Activated CD8-positive, alpha-beta T cell treated with anti-CD3 and anti-CD28 coated beads, Interleukin-2, amount 10 ng/mL, durations not matched to agents 7 days and 5 days (primary cell): ENCODE results near the gene FOXO3. TPM values are rescaled to one million over a fixed set of nuclear protein-coding genes. Genes with fewer than 3 reads are reported as not detected.

Experiments
- ATAC-seq: fragments of 150-1000 bp; cut with Tn5 transposase; one replicate; pipeline ENCODE4 v1.10.0; 2021; ENCODE audit warnings: moderate library complexity
- CTCF ChIA-PET: fragments of 350-600 bp; sonication (Branson Sonifier 250); formaldehyde crosslinking; loops from one replicate; lab custom pipeline; 2021; ENCODE audit warnings: antibody characterized with exemption; lab: Charles Lee
- POLR2A ChIA-PET: fragments of 350-600 bp; sonication (Branson Sonifier 250); formaldehyde crosslinking; loops from one replicate; lab custom pipeline; 2021; ENCODE audit warnings: antibody characterized with exemption; lab: Charles Lee
- DNase-seq: peaks from one replicate; pipeline ENCODE4 v3.0.0-alpha.2; 2020
- H3K27ac Mint-ChIP-seq: one replicate; pipeline ENCODE4 v1.8.0; 2021; ENCODE audit warnings: mild to moderate bottlenecking, mixed read lengths
- H3K27me3 Mint-ChIP-seq: one replicate; pipeline ENCODE4 v1.8.0; 2021; ENCODE audit warnings: low read depth, mixed read lengths
- H3K36me3 Mint-ChIP-seq: one replicate; pipeline ENCODE4 v1.8.0; 2021; ENCODE audit warnings: low read depth, mixed read lengths
- H3K4me1 Mint-ChIP-seq: one replicate; pipeline ENCODE4 v1.8.0; 2021; ENCODE audit warnings: low read depth, mixed read lengths
- H3K4me3 Mint-ChIP-seq: one replicate; pipeline ENCODE4 v1.8.0; 2021; ENCODE audit warnings: mild to moderate bottlenecking, mixed read lengths
- H3K9me3 Mint-ChIP-seq: one replicate; pipeline ENCODE4 v1.8.0; 2022; ENCODE audit warnings: mixed read lengths; ENCODE audit not compliant: insufficient read depth
- total RNA-seq, 2 experiments: library from RNA; stranded (reverse); gene quantifications; one replicate each; pipeline ENCODE4 v1.2.3, GENCODE V29; 2021

The FOXO3 gene
- total RNA-seq, 2 experiments from 2014 or later, result 12.2 to 12.3 TPM

GRCh38 chr6:108715832-108716231, 155.1 kb downstream of the FOXO3 start:
- H3K36me3 Mint-ChIP-seq, result no peaks in the 10 kb centered on the region
- peaks cover 20% of the 10 kb centered on the region for H3K4me1 Mint-ChIP-seq
- ChIA-PET POLR2A (interaction anchor here (0.7 kb wide), 1 partner anchor 158 kb away, joined by 3 read pairs; no protein-coding TSS in a partner anchor), CTCF (no interaction called here)
- peaks cover 4% of the 10 kb centered on the region for H3K27me3 Mint-ChIP-seq
- H3K9me3 Mint-ChIP-seq, result no peaks in the 10 kb centered on the region
- H3K4me3 Mint-ChIP-seq, result no peak overlapping the region
- DNase-seq (no peak), ATAC-seq (no peak)
- no peak overlapping the region for H3K27ac Mint-ChIP-seq

GRCh38 chr6:108716801-108717791, 156.4 kb downstream of the FOXO3 start:
- peaks cover 20% of the 10 kb centered on the region for H3K4me1 Mint-ChIP-seq
- H3K27ac Mint-ChIP-seq, result no peak overlapping the region
- ATAC-seq (no peak), DNase-seq (no peak)
- H3K36me3 Mint-ChIP-seq, result no peaks in the 10 kb centered on the region
- POLR2A ChIA-PET, result no interaction called here
- CTCF ChIA-PET, result no interaction called here
- no peak overlapping the region for H3K4me3 Mint-ChIP-seq
- peaks cover 12% of the 10 kb centered on the region for H3K27me3 Mint-ChIP-seq
- no peaks in the 10 kb centered on the region for H3K9me3 Mint-ChIP-seq

GRCh38 chr6:108719477-108719876, 158.8 kb downstream of the FOXO3 start:
- Mint-ChIP-seq H3K4me3 (no peak overlapping the region), H3K27ac (no peak overlapping the region), H3K4me1 (peaks cover 11% of the 10 kb centered on the region), H3K27me3 (peaks cover 14% of the 10 kb centered on the region), H3K9me3 (peaks cover 11% of the 10 kb centered on the region), H3K36me3 (peaks cover 3% of the 10 kb centered on the region)
- POLR2A ChIA-PET, result interaction anchor here (0.7 kb wide), 1 partner anchor 10 kb away, joined by 3 read pairs; no protein-coding TSS in a partner anchor
- DNase-seq, result no peak
- ATAC-seq, result no peak
- CTCF ChIA-PET, result no interaction called here

- H3K4me3 Mint-ChIP-seq, result no peak overlapping the region
- peaks cover 3% of the 10 kb centered on the region for H3K36me3 Mint-ChIP-seq
- DNase-seq (no peak), ATAC-seq (no peak)
- POLR2A ChIA-PET, result no interaction called here
- peaks cover 11% of the 10 kb centered on the region for H3K27me3 Mint-ChIP-seq
- H3K27ac Mint-ChIP-seq, result no peak overlapping the region
- peaks cover 15% of the 10 kb centered on the region for H3K9me3 Mint-ChIP-seq
- no peaks in the 10 kb centered on the region for H3K4me1 Mint-ChIP-seq
- CTCF ChIA-PET, result no interaction called here
Measured at GRCh38 chr6:108720827-108721226, 160.1 kb downstream of the FOXO3 start.

GRCh38 chr6:108721286-108721685, 160.6 kb downstream of the FOXO3 start:
- H3K4me1 Mint-ChIP-seq, result no peaks in the 10 kb centered on the region
- no peak for DNase-seq
- H3K4me3 Mint-ChIP-seq, result no peak overlapping the region
- no peak overlapping the region for H3K27ac Mint-ChIP-seq
- peaks cover 11% of the 10 kb centered on the region for H3K27me3 Mint-ChIP-seq
- peaks cover 15% of the 10 kb centered on the region for H3K9me3 Mint-ChIP-seq
- peaks cover 3% of the 10 kb centered on the region for H3K36me3 Mint-ChIP-seq
- POLR2A ChIA-PET, result no interaction called here
- no peak for ATAC-seq
- CTCF ChIA-PET, result interaction anchor here (1.1 kb wide), 1 partner anchor 114 kb away, joined by 3 read pairs; no protein-coding TSS in a partner anchor

- ATAC-seq, result no peak
- POLR2A ChIA-PET, result interaction anchor here (0.6 kb wide), 2 partner anchors 438 to 658 kb away, joined by 3 to 4 read pairs; no protein-coding TSS in a partner anchor
- Mint-ChIP-seq H3K4me1 (no peaks in the 10 kb centered on the region), H3K9me3 (peaks cover 15% of the 10 kb centered on the region), H3K4me3 (no peak overlapping the region), H3K27me3 (peaks cover 11% of the 10 kb centered on the region), H3K36me3 (peaks cover 3% of the 10 kb centered on the region), H3K27ac (no peak overlapping the region)
- no peak for DNase-seq
- CTCF ChIA-PET, result interaction anchor here (0.9 kb wide), 1 partner anchor 9 kb away, joined by 3 read pairs; no protein-coding TSS in a partner anchor
Measured at GRCh38 chr6:108723594-108723993, 162.9 kb downstream of the FOXO3 start.

- Mint-ChIP-seq H3K4me1 (no peaks in the 10 kb centered on the region), H3K27ac (no peak overlapping the region), H3K4me3 (no peak overlapping the region), H3K36me3 (peaks cover 3% of the 10 kb centered on the region), H3K27me3 (peaks cover 6% of the 10 kb centered on the region), H3K9me3 (peaks cover 15% of the 10 kb centered on the region)
- ATAC-seq (no peak), DNase-seq (no peak)
- ChIA-PET CTCF (interaction anchor here (1.6 kb wide), 1 partner anchor 12 kb away, joined by 7 read pairs; no protein-coding TSS in a partner anchor), POLR2A (no interaction called here)
Measured at GRCh38 chr6:108726726-108727339, 166.1 kb downstream of the FOXO3 start.

- no peak for DNase-seq
- no peak for ATAC-seq
- Mint-ChIP-seq H3K27ac (no peak overlapping the region), H3K9me3 (peaks cover 14% of the 10 kb centered on the region), H3K27me3 (peaks cover 6% of the 10 kb centered on the region), H3K4me1 (no peaks in the 10 kb centered on the region), H3K4me3 (no peak overlapping the region), H3K36me3 (peaks cover 1% of the 10 kb centered on the region)
- CTCF ChIA-PET, result interaction anchor here (0.8 to 1.6 kb wide), 2 partner anchors 14 to 165 kb away, joined by 3 to 7 read pairs; no protein-coding TSS in a partner anchor
- POLR2A ChIA-PET, result no interaction called here
Measured at GRCh38 chr6:108727966-108728730, 167.4 kb downstream of the FOXO3 start.

- ATAC-seq (no peak), DNase-seq (no peak)
- ChIA-PET POLR2A (no interaction called here), CTCF (no interaction called here)
- H3K27ac Mint-ChIP-seq, result no peak overlapping the region
- H3K9me3 Mint-ChIP-seq, result peaks cover 9% of the 10 kb centered on the region
- no peaks in the 10 kb centered on the region for H3K4me1 Mint-ChIP-seq
- peaks cover 3% of the 10 kb centered on the region for H3K27me3 Mint-ChIP-seq
- H3K4me3 Mint-ChIP-seq, result no peak overlapping the region
- no peaks in the 10 kb centered on the region for H3K36me3 Mint-ChIP-seq
Measured at GRCh38 chr6:108728826-108729225, 168.1 kb downstream of the FOXO3 start.

GRCh38 chr6:108730635-108731515, 170.2 kb downstream of the FOXO3 start:
- CTCF ChIA-PET, result no interaction called here
- Mint-ChIP-seq H3K4me3 (no peak overlapping the region), H3K36me3 (no peaks in the 10 kb centered on the region), H3K27ac (no peak overlapping the region), H3K4me1 (no peaks in the 10 kb centered on the region), H3K27me3 (peaks cover 5% of the 10 kb centered on the region), H3K9me3 (no peaks in the 10 kb centered on the region)
- POLR2A ChIA-PET, result interaction anchor here (0.5 to 0.6 kb wide), 2 partner anchors 9 to 40 kb away, joined by 3 read pairs; no protein-coding TSS in a partner anchor
- ATAC-seq (no peak), DNase-seq (no peak)
